SK-N-SH (cell line): ENCODE measurements around the gene DDIT4. TPM values are rescaled to one million over a fixed set of nuclear protein-coding genes. Genes with fewer than 3 reads are reported as not detected.
"Not testable (repeated sequence)": the region's sequence is repeated elsewhere in the genome, so short reads cannot be mapped to it uniquely, and the experiment has no call there.

Experiments
- CTCF ChIA-PET: fragments of 300-600, 350-600 bp; formaldehyde crosslinking; extraction: SDS; loops from one replicate; lab custom pipeline; 2021; lab: Yijun Ruan, JAX
- POLR2A ChIA-PET: fragments of 350-600 bp; sonication (Branson Sonifier 250); formaldehyde crosslinking; extraction: SDS; loops from one replicate; lab custom pipeline; 2020; ENCODE audit warnings: antibody characterized with exemption, inconsistent platforms; lab: Yijun Ruan, JAX
- DNase-seq: peaks from one replicate; pipeline ENCODE4 v3.0.0; 2012
- H2AFZ ChIP-seq: fragments of 200-600 bp; sonication (generic); 2 replicates; pipeline ENCODE4 v1.8.1; 2016; ENCODE audit warnings: antibody characterized with exemption, mild to moderate bottlenecking, low read depth
- H3F3A ChIP-seq: fragments of 200-600 bp; sonication (generic); replicated peaks from 2 replicates; pipeline ENCODE3; 2016; ENCODE audit warnings: antibody characterized with exemption, mild to moderate bottlenecking; ENCODE audit not compliant: insufficient read depth
- H3K27ac ChIP-seq, 2 experiments: fragments of 200-500 bp in 1 of 2; fragments of 200-600 bp in 1 of 2; sonication (Bioruptor generic) in 1 of 2; sonication (generic), shearing (Covaris generic) in 1 of 2; 2 replicates each; pipeline versions ENCODE4 v1.5.1 to v1.6.1; 2014 to 2016; ENCODE audit warnings: low read depth in 2 of 2, inconsistent platforms in 1 of 2, low read length in 1 of 2, mild to moderate bottlenecking in 1 of 2, mixed read lengths in 1 of 2
- H3K27me3 ChIP-seq: fragments of 200-600 bp; sonication (generic), shearing (Covaris generic); 2 replicates; pipeline ENCODE4 v1.6.1; 2016; ENCODE audit warnings: mixed run types; ENCODE audit not compliant: insufficient read depth
- H3K36me3 ChIP-seq, 2 experiments: fragments of 200-500 bp in 1 of 2; fragments of 200-600 bp in 1 of 2; sonication (Bioruptor generic) in 1 of 2; sonication (generic) in 1 of 2; replicated peaks in 1 of 2; 2 replicates each; pipeline versions ENCODE3 to v1.5.1; 2014 to 2016; ENCODE audit warnings: low read length in 1 of 2, mild to moderate bottlenecking in 1 of 2; ENCODE audit not compliant: insufficient read depth in 2 of 2, control insufficient read depth in 1 of 2
- H3K4me1 ChIP-seq, 2 experiments: fragments of 200-500 bp in 1 of 2; fragments of 200-600 bp in 1 of 2; sonication (Bioruptor generic) in 1 of 2; sonication (generic), shearing (Covaris generic) in 1 of 2; 2 replicates each; pipeline versions ENCODE4 v1.5.1 to v1.6.1; 2014 to 2016; ENCODE audit warnings: low read depth in 1 of 2, low read length in 1 of 2, mixed run types in 1 of 2; ENCODE audit not compliant: insufficient read depth in 2 of 2, control insufficient read depth in 1 of 2
- H3K4me2 ChIP-seq: fragments of 200-600 bp; sonication (generic), shearing (Covaris generic); 2 replicates; pipeline ENCODE4 v1.6.1; 2017; ENCODE audit warnings: mixed run types
- H3K4me3 ChIP-seq, 2 experiments: fragments of 200-500 bp in 1 of 2; fragments of 200-600 bp in 1 of 2; sonication (Bioruptor generic) in 1 of 2; sonication (generic), shearing (Covaris generic) in 1 of 2; 2 replicates each; pipeline versions ENCODE4 v1.5.1 to v1.8.1; 2014 to 2016; ENCODE audit warnings: low read depth in 2 of 2, inconsistent platforms in 1 of 2, low read length in 1 of 2, mild to moderate bottlenecking in 1 of 2, mixed read lengths in 1 of 2, moderate library complexity in 1 of 2
- H3K79me2 ChIP-seq: fragments of 200-600 bp; sonication (generic); 2 replicates; pipeline ENCODE4 v1.8.1; 2017; ENCODE audit warnings: mild to moderate bottlenecking; ENCODE audit not compliant: insufficient read depth
- H3K9ac ChIP-seq: fragments of 200-600 bp; sonication (generic); 2 replicates; pipeline ENCODE4 v1.6.1; 2017; ENCODE audit warnings: mixed run types
- H3K9me2 ChIP-seq: fragments of 200-600 bp; sonication (generic); 2 replicates; pipeline ENCODE4 v1.6.1; 2017; ENCODE audit warnings: mixed run types
- H3K9me3 ChIP-seq: fragments of 200-600 bp; sonication (generic); 2 replicates; pipeline ENCODE4 v1.6.1; 2017; ENCODE audit warnings: mixed run types, mild to moderate bottlenecking, moderate library complexity
- H4K20me1 ChIP-seq: fragments of 200-600 bp; sonication (generic); 2 replicates; pipeline ENCODE4 v1.6.1; 2017; ENCODE audit warnings: mild to moderate bottlenecking, mixed run types; ENCODE audit not compliant: insufficient read depth
- GABPA ChIP-seq: IDR thresholded peaks from 2 replicates; pipeline ENCODE4 v1.4.0; 2012; ENCODE audit warnings: low read depth, mild to moderate bottlenecking
- MXI1 ChIP-seq: IDR thresholded peaks from 2 replicates; pipeline ENCODE4 v1.6.1; 2012; ENCODE audit warnings: mild to moderate bottlenecking, low read depth, low read length, improper control_type of control experiment
- RCOR1 ChIP-seq: fragments of 150-350 bp; IDR thresholded peaks from 2 replicates; pipeline ENCODE4 v1.6.1; 2017; ENCODE audit warnings: antibody characterized with exemption, low read length
- RFX5 ChIP-seq: IDR thresholded peaks from 2 replicates; pipeline ENCODE4 v1.6.1; 2012; ENCODE audit warnings: mild to moderate bottlenecking, improper control_type of control experiment, low read length
- RXRA ChIP-seq: IDR thresholded peaks from 2 replicates; pipeline ENCODE4 v1.4.0; 2012; ENCODE audit warnings: low read depth, mild to moderate bottlenecking, borderline replicate concordance
- SIN3A ChIP-seq: IDR thresholded peaks from 2 replicates; pipeline ENCODE4 v1.6.1; 2012; ENCODE audit warnings: low read depth, mild to moderate bottlenecking, low read length, moderate library complexity, borderline replicate concordance
- SMC3 ChIP-seq: IDR thresholded peaks from 2 replicates; pipeline ENCODE4 v1.6.1; 2012; ENCODE audit warnings: low read depth, low read length, improper control_type of control experiment
- TAF1 ChIP-seq: IDR thresholded peaks from 2 replicates; pipeline ENCODE4 v1.6.1; 2012; ENCODE audit warnings: low read depth, mild to moderate bottlenecking, low read length, moderate library complexity, borderline replicate concordance
- YY1 ChIP-seq: IDR thresholded peaks from 2 replicates; pipeline ENCODE4 v1.4.0; 2012; ENCODE audit warnings: low read depth, mild to moderate bottlenecking
- WGBS: methylation state at CpG from one replicate; pipeline ENCODE4 v1.1.6; 2017; ENCODE audit warnings: low lambda C conversion rate; 5-methylcytosine and 5-hydroxymethylcytosine counted together
- polyA plus RNA-seq, 3 experiments: library from polyadenylated mRNA; depleted of rRNA; stranded (reverse); fragments of >200 nt; gene quantifications; 2 replicates each; pipeline ENCODE4 v1.2.3, GENCODE V29; 2012
- TF ChIP-seq, protein P1 (sequence below): fragments of 150-350 bp; IDR thresholded peaks from 2 replicates; pipeline ENCODE4 v1.6.1; 2017; ENCODE audit warnings: antibody characterized with exemption, low read length, low read depth, borderline replicate concordance
- TF ChIP-seq, protein P2 (sequence below): IDR thresholded peaks from 2 replicates; pipeline ENCODE4; 2012

The DDIT4 gene
- polyA plus RNA-seq, 1 of the 3 experiments (the other 2 are of a cell fraction): 24.9 TPM

DNA sequence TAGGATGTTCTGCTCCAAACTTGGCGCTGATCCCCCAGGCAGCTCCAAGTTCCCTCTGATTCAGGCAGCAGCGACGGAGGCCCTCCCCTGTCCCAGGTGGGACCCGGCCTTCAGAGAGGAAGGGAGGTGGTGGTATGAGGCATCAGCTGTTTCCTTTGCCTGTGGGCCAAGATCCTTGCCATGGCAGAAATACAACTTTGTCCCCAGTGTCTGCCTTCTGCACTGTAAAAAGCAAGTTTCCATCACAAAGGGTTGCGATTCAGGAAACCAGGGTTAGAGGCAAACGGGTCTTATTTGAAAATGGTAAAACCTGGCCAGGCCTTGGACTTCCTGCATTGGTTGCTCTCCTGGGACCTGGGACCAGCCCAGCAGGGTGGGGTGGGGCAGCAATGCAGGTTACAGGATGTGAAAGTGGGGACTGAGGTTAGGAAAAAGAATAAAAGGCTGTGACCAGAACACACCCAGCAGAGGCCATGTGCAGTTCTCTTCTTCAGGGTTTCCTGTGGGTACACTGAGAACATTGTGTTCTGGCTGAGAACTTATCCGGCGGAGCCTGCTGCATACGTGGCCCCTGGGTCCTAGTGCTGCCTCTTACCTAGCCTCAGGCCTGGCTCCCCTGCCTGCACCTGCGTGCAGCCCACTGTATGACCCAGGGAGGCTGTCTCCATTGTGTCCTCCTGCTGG, 25.1 kb upstream of the DDIT4 start:
- ChIA-PET CTCF (interaction anchor here (0.7 to 2.0 kb wide), 5 partner anchors 10 to 122 kb away, joined by 3 to 6 read pairs (median 3); no protein-coding TSS in a partner anchor), POLR2A (interaction anchor here (0.8 to 1.4 kb wide), 3 partner anchors 11 to 75 kb away, joined by 3 read pairs; partner anchors contain the start of gene DDIT4)
- H3K4me2 ChIP-seq: no peak overlapping the region
- H3K9me3 ChIP-seq: no peaks in the 10 kb centered on the region
- no peak overlapping the region for H2AFZ ChIP-seq
- peaks cover 7% of the 10 kb centered on the region for H3F3A ChIP-seq
- H4K20me1 ChIP-seq: no peaks in the 10 kb centered on the region
- peaks cover 6 to 19% of the 10 kb centered on the region in 2 experiments; a peak in 1 of 4 replicates for H3K4me1 ChIP-seq
- no peaks in the 10 kb centered on the region for H3K27me3 ChIP-seq
- no peaks in the 10 kb centered on the region for H3K36me3 ChIP-seq
- 0 out of 4 replicates have a peak overlapping the region, but pooled peaks of 1 of the 2 experiments have one; percentile 25 for H3K27ac ChIP-seq
- no peak overlapping the region for H3K4me3 ChIP-seq
- no peak overlapping the region for H3K9ac ChIP-seq
- TF ChIP-seq RXRA (no peak), SIN3A (no peak), MXI1 (no peak), SMC3 (no peak), TAF1 (no peak), YY1 (no peak), GABPA (no peak), RCOR1 (no peak), RFX5 (no peak)
- TF ChIP-seq, protein P1, sequence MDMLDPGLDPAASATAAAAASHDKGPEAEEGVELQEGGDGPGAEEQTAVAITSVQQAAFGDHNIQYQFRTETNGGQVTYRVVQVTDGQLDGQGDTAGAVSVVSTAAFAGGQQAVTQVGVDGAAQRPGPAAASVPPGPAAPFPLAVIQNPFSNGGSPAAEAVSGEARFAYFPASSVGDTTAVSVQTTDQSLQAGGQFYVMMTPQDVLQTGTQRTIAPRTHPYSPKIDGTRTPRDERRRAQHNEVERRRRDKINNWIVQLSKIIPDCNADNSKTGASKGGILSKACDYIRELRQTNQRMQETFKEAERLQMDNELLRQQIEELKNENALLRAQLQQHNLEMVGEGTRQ: no peak
- TF ChIP-seq, protein P2, sequence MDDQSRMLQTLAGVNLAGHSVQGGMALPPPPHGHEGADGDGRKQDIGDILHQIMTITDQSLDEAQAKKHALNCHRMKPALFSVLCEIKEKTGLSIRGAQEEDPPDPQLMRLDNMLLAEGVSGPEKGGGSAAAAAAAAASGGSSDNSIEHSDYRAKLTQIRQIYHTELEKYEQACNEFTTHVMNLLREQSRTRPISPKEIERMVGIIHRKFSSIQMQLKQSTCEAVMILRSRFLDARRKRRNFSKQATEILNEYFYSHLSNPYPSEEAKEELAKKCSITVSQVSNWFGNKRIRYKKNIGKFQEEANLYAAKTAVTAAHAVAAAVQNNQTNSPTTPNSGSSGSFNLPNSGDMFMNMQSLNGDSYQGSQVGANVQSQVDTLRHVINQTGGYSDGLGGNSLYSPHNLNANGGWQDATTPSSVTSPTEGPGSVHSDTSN: no peak
- H3K9me2 ChIP-seq: no peaks in the 10 kb centered on the region
- 83% methylated on average over 10 of the region's 10 CpGs for whole genome bisulfite sequencing
- no peaks in the 10 kb centered on the region for H3K79me2 ChIP-seq
- peak; percentile 35 for DNase-seq

DNA sequence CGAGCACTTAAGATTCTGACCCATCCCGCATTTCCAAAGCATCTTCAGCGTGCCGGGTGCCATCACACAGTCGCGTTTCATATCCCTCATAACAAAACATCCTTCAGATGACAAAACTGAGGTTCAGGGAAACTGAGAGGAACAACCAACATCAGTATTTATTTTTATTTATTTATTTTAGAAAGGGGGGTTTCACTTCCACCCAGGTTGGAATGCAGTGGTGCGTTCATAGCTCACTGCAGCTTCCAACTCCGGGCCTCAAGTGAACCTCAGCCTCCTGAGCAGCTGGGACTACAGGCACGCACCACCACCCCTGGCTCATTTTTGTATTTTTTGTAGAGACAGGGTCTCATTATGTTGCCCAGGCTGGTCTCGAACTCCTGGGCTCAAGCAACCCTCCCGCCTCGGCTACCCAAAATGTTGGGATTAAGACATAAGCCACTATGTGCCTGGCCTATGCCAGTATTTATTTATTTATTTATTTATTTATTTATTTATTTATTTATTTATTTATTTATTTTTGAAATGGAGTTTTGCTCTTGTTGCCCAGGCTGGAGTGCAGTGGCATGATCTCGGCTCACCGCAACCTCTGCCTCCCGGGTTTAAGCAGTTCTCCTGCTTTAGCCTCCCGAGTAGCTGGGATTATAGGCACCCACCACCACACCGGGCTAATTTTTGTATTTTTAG, 24.4 kb upstream of the DDIT4 start:
- H3K4me2 ChIP-seq, H3K79me2 ChIP-seq, H3K4me3 ChIP-seq, H2AFZ ChIP-seq, DNase-seq, H4K20me1 ChIP-seq, H3K27me3 ChIP-seq, H3K9ac ChIP-seq, H3K9me2 ChIP-seq, H3K36me3 ChIP-seq, H3K9me3 ChIP-seq, H3K27ac ChIP-seq, H3F3A ChIP-seq: not testable (repeated sequence)
- ChIA-PET CTCF (interaction anchor here (0.7 to 1.5 kb wide), 2 partner anchors 20 to 49 kb away, joined by 3 read pairs; no protein-coding TSS in a partner anchor), POLR2A (interaction anchor here (1.4 kb wide), 1 partner anchor 24 kb away, joined by 3 read pairs; the partner anchor contains the start of gene DDIT4)
- peaks cover 5 to 17% of the 10 kb centered on the region in 2 experiments; a peak in 1 of 4 replicates for H3K4me1 ChIP-seq
- 96% methylated on average over 17 of the region's 17 CpGs for WGBS
